Measurements from ENCODE around the gene INHBB.

Gene INHBB

DNA sequence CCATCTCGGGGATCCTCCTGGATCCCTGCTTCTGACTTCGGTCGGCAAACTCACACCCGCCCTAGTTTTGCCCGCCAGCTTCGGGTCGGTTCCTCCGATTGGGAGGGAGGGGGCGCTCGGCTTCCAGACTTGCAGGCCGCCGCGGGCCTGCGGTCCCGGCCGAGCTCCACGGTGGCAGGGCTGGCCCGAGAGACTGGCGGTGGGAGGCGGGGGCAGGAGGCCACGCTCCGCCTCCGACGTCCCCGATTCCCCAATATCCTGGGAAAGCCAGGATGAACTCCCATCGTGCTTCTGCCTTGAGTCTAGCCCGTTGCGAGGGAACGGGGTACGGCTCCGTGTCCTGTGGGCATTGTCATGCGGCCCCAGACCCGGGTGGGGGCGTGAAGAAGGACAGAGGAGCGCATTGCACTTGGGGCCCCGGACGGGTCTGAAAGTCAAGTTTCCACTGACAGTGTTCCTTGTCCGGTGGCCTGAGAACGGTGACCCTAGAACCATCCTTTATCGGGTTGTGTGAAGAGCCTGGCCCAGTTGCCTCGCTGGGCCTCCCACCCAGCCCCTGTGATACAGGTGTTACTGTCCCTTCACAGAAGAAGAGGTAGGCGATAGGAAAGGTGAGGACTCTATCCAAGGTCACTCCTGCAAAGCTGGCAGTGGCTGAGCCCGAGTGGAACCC, 2.4 kb upstream of the INHBB start:
- peak; percentile 38 to 53 for DNase-seq

DNA sequence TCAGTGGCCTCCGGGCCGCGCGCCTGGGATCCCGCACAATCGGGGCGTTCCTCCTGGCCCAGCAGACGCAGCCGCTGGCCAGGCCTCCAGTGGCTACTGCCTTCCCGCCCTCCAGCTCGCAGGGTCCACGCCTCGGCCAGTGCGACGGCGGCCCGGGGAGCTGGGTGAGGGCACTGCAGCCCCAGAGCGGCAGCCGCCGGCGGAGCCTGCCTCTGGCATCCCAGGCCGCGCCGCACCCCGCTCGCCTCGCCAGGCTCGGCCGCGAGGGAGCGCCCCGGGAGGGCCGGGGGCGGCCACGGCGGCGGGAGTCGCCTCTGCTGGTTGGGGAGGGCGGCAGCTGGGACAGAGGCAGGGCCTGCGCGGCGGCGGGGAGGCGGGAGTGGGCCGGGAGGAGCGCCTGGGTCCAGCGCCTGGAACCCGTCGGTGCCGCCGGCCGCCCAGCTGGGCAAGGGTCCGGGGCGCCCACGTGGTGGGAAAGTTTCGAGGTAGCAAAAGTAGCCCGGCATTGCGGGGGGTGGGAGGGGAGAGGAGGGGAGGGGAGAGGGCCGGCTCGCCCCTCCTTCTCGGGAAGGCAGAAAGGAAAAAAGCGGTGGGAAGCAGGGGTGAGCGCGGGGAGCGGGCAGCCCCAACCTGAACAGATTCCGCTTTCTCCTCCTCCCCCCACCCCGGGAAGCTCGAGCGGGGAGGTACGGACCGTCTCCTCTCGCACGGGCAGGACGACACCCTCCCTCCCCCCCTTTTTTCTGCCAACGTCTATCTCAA, 1.5 kb upstream of the INHBB start:
- DNase-seq = no peak

DNA sequence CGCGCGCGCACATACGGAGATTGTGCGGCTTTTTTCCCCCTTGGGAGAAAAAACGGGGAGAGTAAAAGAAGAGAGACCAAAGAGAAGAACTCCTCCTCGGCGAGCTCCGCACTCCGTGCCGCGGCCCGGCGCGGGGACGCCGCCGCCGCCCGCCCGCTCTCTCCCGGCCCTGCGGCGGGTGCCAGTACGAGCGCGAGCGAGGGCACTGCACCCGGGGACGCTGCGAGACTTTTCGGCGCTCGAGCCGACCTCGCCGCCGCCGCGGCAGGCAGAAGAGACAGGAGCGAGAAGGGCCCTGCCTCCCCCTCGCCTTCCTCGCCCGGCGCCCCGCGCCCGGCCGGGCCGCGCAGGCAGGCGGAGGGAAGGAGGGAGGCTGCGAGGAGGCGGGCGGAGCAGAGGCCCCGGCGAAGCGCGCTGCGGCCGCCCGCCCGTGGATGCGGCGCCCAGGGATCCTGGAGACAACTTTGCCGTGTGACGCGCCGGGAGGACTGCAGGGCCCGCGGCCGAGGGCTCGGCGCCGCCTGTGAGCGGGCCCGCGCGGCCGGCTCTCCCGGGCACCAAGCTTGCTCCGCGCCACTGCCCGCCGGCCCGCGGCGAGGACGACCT, 857 bp upstream of the INHBB start:
- no peak for DNase-seq

DNA sequence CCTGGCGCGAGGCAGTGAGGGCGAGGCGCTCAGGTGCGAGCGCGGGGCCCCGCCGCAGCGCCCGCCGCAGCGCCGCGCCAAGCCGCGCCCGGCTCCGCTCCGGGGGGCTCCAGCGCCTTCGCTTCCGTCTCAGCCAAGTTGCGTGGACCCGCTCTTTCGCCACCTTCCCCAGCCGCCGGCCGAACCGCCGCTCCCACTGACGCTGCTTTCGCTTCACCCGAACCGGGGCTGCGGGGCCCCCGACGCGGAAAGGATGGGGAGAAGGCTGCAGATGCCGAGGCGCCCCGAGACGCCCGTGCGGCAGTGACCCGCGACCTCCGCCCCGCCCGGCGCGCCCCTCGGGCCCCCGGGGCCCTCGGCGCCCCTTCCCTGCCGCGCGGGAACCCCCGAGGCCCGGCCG, 328 bp upstream of the INHBB start:
- DNase-seq = no peak

DNA sequence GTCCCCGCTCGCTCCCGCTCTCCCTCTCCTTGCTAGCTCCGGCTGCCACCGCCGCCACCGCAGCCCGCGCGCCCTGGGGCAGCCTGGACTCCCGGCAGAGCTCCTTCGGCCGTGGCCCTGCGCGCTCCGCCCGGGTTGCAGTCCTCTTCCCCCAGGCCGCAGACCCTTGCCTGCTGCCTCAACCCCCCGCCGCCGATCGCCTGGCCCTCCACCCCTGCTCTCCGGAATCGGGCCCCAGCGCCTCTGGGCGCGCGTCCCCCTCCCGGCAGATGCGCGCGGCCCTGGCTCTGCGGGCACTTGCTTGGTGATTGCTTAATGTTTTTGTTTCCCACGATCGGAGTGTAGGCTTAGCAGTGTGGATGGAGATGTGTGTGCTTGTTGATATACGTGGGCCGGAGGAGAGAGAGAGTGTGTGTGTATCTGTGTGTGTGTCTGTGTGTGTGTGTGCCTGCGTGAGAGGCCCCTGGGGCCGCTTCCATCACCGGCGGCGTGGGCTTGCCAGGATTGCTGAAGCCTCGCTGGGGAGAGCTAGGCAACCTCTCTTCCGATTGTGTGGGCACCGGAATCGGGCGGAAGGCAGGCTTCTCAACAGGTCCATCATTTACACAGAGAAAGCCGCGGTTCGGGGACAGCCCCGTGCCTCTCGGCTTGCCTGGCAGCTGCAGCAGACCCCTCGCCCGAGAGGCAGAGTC, 877 bp downstream of the INHBB start:
- DNase-seq = no peak

DNA sequence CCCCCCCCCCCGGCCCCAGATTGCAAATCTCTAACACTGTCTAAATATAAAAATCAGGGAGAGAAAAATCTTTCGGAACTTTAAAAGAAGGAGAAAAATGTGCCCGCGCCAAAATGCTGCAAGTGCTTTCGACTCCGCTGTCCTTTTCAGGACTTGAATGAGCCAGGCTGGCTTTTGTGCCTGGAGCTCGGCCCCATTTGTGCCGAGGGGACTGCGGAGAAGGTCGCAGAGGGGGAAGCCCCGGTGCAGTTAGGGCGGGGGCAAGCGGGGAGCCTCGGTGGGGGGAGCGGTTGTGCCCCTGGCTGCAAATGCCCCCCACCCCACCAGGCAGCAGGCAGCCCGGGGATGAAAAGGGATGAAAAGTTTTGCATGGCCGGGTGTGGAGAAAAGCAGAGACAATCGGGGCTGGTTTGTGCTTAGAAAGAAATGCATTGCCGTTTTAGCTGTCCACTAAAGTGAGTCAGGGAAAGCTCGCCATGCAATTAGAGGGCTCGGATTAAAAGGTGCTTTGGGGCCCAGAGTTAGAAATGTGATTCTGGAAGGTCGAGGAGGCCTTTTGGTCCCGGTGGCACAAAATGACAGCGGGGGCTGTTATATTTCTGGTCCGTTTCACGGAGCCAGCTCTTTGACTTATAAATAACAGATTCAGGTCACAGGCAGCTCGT, 1.6 kb downstream of the INHBB start:
- no peak for DNase-seq

DNA sequence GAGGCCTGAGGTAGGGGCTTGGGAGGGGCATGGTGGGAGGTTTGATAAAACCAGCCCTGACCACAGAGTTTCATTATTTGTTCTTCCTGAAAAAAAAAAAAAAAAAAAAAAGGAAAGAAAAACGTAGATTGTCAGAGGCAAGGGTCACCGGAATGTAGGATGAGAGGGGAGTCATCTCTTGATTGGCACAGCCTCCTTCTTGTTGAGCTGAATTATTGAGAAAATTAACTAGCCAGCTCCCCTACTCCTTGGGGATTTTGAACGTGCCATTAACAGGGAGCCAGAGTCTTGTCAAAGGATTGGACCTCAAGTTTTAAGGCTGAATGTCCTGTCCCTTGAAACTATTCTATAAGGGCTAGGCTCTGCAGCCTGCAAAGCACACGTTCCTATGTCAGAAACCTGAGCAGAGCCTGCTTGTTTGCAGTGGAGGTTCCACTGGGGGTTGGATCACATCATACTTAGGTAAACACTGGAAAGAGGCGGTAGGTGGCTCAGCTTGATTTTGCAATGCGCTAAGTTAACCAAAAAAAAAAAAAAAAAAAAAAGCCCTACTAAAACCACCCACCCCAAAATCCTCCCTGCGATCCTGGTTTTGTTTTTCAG, 2.3 kb downstream of the INHBB start:
- no peak for DNase-seq

DNA sequence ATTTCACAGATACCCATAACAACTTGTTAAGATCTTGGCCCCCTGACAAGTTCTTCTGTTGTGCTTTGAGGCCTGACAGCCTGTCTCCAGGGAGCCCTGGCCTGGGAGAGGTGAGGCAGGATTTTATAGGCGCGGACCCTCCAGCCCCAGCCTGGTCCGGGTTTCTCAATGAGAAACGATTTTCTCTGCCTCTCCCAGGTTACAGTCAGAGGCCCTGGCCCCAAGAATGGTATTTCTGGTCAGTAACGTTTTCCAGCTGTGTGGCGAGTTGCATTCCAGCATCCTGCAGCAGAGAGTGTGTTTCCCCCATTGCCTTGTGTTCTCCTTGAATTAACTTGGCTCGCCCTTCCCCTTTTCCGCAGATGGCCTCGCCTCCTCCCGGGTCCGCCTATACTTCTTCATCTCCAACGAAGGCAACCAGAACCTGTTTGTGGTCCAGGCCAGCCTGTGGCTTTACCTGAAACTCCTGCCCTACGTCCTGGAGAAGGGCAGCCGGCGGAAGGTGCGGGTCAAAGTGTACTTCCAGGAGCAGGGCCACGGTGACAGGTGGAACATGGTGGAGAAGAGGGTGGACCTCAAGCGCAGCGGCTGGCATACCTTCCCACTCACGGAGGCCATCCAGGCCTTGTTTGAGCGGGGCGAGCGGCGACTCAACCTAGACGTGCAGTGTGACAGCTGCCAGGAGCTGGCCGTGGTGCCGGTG, 3.0 kb downstream of the INHBB start:
- no peak for DNase-seq

DNA sequence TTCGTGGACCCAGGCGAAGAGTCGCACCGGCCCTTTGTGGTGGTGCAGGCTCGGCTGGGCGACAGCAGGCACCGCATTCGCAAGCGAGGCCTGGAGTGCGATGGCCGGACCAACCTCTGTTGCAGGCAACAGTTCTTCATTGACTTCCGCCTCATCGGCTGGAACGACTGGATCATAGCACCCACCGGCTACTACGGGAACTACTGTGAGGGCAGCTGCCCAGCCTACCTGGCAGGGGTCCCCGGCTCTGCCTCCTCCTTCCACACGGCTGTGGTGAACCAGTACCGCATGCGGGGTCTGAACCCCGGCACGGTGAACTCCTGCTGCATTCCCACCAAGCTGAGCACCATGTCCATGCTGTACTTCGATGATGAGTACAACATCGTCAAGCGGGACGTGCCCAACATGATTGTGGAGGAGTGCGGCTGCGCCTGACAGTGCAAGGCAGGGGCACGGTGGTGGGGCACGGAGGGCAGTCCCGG, 3.5 kb downstream of the INHBB start:
- no peak for DNase-seq

DNA sequence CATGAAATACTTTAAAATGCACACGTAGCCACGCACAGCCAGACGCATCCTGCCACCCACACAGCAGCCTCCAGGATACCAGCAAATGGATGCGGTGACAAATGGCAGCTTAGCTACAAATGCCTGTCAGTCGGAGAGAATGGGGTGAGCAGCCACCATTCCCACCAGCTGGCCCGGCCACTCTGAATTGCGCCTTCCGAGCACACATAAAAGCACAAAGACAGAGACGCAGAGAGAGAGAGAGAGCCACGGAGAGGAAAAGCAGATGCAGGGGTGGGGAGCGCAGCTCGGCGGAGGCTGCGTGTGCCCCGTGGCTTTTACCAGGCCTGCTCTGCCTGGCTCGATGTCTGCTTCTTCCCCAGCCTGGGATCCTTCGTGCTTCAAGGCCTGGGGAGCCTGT, 4.1 kb downstream of the INHBB start:
- no peak for DNase-seq

DNA sequence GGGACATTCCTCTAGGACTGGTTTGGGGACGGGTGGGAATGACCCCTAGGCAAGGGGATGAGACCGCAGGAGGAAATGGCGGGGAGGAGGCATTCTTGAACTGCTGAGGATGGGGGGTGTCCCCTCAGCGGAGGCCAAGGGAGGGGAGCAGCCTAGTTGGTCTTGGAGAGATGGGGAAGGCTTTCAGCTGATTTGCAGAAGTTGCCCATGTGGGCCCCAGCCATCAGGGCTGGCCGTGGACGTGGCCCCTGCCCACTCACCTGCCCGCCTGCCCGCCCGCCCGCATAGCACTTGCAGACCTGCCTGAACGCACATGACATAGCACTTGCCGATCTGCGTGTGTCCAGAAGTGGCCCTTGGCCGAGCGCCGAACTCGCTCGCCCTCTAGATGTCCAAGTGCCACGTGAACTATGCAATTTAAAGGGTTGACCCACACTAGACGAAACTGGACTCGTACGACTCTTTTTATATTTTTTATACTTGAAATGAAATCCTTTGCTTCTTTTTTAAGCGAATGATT, 4.9 kb downstream of the INHBB start:
- DNase-seq = no peak

DNA sequence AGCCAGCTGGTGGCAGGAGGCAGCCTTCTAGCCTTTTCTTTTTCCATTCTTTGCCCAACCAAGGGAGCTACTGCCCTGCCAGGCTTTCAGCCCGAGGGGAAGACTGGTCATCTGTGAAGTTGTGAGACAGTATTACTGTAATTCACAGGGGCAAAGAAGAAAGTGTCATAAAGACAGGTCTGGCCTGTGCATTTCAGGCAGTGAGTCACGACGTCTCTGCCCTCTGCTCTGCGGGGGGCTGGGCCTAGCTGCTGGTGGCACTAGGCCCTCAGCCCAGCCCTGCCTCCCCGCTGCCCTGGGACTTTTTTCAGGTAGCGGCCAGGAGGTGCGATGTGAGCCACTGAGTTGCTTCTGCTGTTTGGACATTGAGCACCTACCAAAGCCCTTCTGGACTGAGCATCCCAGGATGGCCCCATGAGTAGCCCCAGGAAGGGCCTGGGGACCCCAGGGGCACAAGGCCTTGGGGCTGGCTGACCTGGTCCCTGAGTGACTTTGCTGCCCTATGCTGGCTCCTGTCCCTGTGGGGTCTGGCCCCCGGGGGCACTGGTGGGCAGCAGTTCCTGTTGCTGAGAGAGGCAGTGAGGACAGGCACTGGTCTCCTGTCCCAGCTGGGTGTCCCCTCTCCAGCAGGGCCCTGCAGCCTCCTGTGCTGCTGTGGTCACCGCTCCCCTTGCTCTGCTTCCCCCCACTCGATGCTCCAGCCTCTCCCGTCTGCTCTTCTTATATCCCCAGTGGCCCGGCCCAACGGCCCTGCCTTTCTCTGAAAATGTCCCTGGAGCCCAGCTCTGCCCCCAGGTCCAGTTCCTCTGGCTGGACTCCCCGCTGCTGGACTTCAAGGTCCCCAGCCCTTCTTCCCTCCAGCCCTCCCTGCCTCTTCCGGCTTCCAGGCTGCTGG, 7.0 kb downstream of the INHBB start:
- DNase-seq = no peak

DNA sequence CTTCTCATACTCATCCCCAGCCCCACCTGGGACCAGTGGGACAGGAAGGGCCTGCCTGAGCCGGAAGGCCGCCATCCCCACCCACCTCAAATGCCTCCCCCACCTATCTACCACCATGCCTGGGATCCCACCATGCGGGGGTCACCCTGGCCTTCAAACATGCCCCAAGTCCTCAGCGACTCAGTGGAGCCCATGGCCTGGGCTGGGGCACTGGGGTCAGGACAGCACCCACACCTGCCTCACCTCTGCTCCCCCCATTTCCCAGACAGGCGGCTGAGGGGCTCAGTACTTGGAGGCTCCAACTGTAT, 7.6 kb downstream of the INHBB start:
- no peak for DNase-seq

DNA sequence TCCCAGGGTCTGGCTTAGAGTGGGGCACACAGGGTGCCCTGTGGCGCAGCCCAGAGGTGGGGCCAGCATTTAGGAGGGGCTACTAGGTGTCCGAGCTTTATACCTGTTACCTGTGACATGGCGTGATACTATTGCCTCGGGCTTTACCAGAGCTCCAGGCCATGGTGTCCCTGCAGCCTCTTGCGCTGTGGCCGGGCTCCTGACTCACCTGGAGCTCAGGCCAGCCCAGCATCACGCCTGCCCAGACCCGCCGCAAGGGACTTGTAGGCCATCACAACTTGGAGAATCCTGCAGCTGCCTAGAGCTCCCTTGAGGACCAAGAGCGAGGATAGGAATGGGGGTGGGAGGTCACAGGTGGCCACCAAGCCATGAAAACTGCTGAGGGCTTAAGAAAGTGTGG, 8.0 kb downstream of the INHBB start:
- no peak for DNase-seq

DNA sequence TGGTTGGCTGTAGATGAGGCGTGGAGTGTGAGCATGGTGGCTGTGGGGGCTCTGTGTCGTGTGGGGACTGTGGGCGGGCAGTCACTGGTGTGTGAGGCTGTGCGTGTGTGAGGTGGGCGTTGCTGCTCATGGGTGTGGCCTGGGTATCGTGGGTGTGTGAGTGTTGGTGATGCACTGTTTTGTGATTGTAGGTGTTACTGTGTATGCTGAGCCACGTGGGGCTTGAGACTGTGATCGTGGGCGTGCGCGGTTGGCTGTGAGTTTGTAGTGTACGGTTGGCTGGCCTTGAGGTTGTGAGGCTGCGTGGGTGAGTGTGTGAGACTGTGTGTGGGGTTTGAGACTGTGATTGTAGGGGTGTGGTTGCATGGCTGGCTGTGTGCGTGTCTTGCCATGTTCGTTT, 8.5 kb downstream of the INHBB start:
- no peak for DNase-seq

DNA sequence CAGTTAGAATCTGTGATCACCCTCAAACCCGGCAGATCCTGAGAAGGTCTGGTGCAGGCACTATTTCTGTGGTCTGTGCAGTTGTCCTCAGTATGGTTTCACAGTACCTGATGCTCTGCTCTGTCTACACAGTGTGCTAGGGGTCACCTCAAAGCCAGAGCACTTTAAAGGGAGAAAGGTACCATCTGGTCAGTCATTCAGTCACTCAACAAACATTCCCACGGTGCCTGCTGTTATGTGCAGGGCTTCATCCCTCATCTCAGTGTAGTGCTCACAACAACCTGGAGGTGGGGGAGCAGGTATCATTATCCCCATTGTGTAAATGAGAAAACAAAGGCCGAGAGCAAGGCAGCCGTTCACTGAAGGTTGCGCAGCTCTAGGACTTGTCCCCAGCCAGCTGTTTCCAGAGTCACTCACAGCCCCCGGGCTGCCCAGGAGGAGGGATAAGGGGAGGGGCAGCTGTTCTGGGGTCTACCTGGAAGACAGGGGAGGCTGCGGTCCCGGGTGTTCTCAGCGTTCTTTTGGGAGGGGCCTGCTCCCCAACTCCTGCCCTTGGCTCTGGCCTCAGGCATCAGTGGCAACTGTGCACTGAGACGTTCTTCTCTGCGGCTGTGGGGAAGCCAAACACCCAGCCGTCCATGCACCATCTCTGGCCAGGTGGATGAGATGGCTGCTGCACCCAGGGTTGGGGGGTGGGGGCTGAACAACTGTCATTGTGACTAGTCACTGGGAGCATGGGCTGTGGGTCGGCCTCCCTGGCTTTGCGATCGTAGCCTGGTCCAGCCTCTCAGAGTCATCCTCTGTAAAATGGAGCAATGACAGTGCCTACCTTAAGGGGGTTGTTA, 9.2 kb downstream of the INHBB start:
- DNase-seq = no peak

DNA sequence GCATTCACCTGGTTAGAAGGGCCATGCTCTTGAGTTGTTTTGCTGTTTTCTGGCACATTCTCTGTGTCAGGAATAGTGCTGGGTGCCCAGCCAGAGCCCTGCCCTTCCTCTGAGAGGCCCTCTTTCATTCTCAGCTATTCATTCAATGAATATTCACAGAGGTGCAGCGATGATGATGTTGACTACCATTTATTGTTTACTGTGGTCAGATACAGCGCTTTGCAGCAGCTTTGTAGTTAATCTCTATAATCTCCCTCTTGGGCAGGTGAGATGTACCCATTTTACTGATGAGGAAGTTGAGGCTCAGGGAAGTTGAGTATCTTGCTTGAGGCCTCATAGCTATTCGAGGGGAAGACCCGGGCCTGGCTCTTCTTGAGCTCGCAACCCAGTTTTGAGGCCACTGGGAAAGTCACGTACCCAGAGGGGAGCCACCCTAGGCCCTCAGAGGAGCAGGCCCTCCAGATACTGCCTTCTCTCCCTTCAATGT, 9.9 kb downstream of the INHBB start:
- DNase-seq = no peak

DNA sequence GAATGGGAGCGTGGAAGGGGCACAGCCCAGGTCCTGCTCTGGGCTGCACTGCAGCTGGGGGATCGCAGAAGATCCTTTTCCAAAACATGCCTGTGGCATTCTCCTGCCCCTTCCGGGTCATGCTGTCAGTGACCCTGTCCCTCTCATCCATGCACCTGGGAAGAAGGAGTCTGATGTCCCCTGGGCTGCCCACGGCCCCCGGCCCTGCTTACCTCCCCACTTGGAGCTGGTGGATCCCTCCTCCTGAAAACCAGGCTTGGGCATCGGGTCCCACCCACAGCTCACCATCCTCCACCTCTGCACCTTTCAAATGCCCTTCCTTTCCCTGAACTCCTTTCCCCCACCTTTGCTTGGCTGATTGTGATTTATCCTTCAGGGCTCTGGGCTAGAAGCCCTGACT, 11.8 kb downstream of the INHBB start:
- no peak for DNase-seq

DNA sequence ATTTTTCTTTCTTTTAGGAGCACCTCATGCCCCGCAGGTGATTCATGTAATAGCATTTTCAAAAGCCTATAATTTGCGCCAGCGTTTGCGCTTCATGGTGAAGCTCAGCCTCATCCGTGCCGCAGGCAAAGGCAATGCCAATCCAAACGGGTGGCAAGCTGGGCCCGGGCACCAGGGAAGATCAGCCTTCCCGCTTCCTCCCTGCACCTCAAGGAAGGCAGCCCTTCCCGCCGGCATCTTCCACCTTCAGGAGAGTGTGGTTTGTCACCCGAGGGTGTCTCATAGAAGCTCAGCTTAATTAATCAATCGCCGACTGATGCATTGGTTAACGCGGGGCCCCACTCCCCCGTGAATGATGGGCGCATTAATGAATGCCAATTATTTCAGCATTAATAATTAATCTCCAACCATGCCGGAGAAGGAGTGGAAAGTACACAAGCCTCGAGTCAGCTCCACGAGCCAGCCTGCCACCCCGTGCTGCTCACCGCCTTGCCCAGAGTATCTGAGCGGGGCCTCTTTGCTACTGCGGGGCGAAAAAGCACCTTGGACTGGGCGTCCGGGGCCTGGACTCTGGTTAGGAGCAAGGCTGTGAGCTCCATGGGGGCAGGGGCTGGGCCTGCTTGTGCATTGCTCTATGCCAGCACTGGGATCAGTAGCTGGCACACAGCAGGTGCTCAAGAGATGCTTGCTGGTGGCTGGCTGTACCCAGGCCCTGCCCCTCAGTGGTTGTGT, 13.0 kb downstream of the INHBB start:
- no peak for DNase-seq
